GM23248 (cell line): ENCODE data around the gene FRY. TPM values are rescaled to one million over a fixed set of nuclear protein-coding genes. Genes with fewer than 3 reads are reported as not detected.
A peak's percentile ranks its signal among the peaks of the same experiment; 100 is the strongest.

Experiments
- DNase-seq: peaks from one replicate; pipeline ENCODE4 v3.0.0-alpha.2; 2015
- H2AFZ ChIP-seq: fragments of 200-600 bp; sonication (generic); 2 replicates; pipeline ENCODE4 v1.6.1; 2016; ENCODE audit warnings: antibody characterized with exemption
- H3F3A ChIP-seq: fragments of 200-600 bp; sonication (generic); 2 replicates; pipeline ENCODE4 v1.6.1; 2016; ENCODE audit warnings: mild to moderate bottlenecking, antibody characterized with exemption, mixed run types; ENCODE audit not compliant: insufficient read depth
- H3K27ac ChIP-seq: fragments of 200-600 bp; sonication (generic); 2 replicates; pipeline ENCODE4 v1.5.1; 2016; ENCODE audit warnings: mild to moderate bottlenecking
- H3K27me3 ChIP-seq: fragments of 200-600 bp; sonication (generic); replicated peaks from 2 replicates; pipeline ENCODE4 v1.6.1; 2016; ENCODE audit warnings: mild to moderate bottlenecking; ENCODE audit not compliant: insufficient read depth
- H3K36me3 ChIP-seq: fragments of 200-600 bp; sonication (generic); 2 replicates; pipeline ENCODE4 v1.6.1; 2016; ENCODE audit warnings: low read depth, mild to moderate bottlenecking
- H3K4me1 ChIP-seq: fragments of 200-600 bp; sonication (generic); 2 replicates; pipeline ENCODE4 v1.6.1; 2016; ENCODE audit warnings: mild to moderate bottlenecking; ENCODE audit not compliant: insufficient read depth
- H3K4me2 ChIP-seq: fragments of 200-600 bp; sonication (generic); one replicate; pipeline ENCODE4 v1.6.1; 2016; ENCODE audit warnings: mild to moderate bottlenecking; ENCODE audit not compliant: unreplicated experiment
- H3K4me3 ChIP-seq: fragments of 200-600 bp; sonication (generic); 2 replicates; pipeline ENCODE4 v1.5.1; 2016; ENCODE audit warnings: mild to moderate bottlenecking
- H3K79me2 ChIP-seq: fragments of 200-600 bp; sonication (generic); 2 replicates; pipeline ENCODE4 v1.6.1; 2016; ENCODE audit warnings: mild to moderate bottlenecking; ENCODE audit not compliant: insufficient read depth
- H3K9ac ChIP-seq: fragments of 200-600 bp; sonication (generic); 2 replicates; pipeline ENCODE4 v1.6.1; 2016; ENCODE audit warnings: mild to moderate bottlenecking
- H3K9me2 ChIP-seq: fragments of 200-600 bp; sonication (generic); 2 replicates; pipeline ENCODE4 v1.6.1; 2016; ENCODE audit warnings: mixed run types, mild to moderate bottlenecking, moderate library complexity; ENCODE audit not compliant: insufficient read depth
- H3K9me3 ChIP-seq: fragments of 200-600 bp; sonication (generic); one replicate; pipeline ENCODE4 v1.6.1; 2017; ENCODE audit warnings: low read depth
- H4K20me1 ChIP-seq: fragments of 200-600 bp; sonication (generic); 2 replicates; pipeline ENCODE4 v1.6.0; 2016; ENCODE audit not compliant: insufficient read depth
- EZH2 ChIP-seq: fragments of 200-600 bp; sonication (generic); IDR thresholded peaks from 2 replicates; pipeline ENCODE4 v1.6.1; 2018; ENCODE audit warnings: antibody characterized with exemption, mild to moderate bottlenecking; ENCODE audit not compliant: insufficient read depth, poor library complexity, severe bottlenecking
- EZH2phosphoT487 ChIP-seq: fragments of 200-600 bp; sonication (generic); IDR thresholded peaks from 2 replicates; pipeline ENCODE4 v1.6.1; 2018; ENCODE audit warnings: antibody characterized with exemption, moderate library complexity, mild to moderate bottlenecking, low read depth; ENCODE audit not compliant: insufficient read depth
- WGBS, 2 experiments: methylation state at CpG; one replicate each; pipeline ENCODE4 v1.1.6; 2015 to 2017; ENCODE audit warnings: low lambda C conversion rate in 2 of 2, low coverage in 1 of 2; ENCODE audit errors: missing lambda C conversion rate in 2 of 2; 5-methylcytosine and 5-hydroxymethylcytosine counted together
- in situ Hi-C: fragments of 300-500 bp; cut with MboI; formaldehyde crosslinking; loops from 2 replicates; pipeline ENCODE4 v1.15.0; 2020
- polyA plus RNA-seq: library from polyadenylated mRNA; unstranded; fragments of >200 nt; fragmentation: Nextera tagmentation; extraction: Ambion mirVana; gene quantifications from 2 replicates; pipeline ENCODE4 v1.2.1, GENCODE V29; 2016
- total RNA-seq: library from RNA; depleted of rRNA; stranded (reverse); fragments of >200 nt; shearing (Covaris generic); gene quantifications from 2 replicates; pipeline ENCODE4 v1.2.3, GENCODE V29; 2014

FRY gene
- total and polyA plus RNA-seq, 2 experiments from 2014 or later = 2.2 to 4.3 TPM

DNA sequence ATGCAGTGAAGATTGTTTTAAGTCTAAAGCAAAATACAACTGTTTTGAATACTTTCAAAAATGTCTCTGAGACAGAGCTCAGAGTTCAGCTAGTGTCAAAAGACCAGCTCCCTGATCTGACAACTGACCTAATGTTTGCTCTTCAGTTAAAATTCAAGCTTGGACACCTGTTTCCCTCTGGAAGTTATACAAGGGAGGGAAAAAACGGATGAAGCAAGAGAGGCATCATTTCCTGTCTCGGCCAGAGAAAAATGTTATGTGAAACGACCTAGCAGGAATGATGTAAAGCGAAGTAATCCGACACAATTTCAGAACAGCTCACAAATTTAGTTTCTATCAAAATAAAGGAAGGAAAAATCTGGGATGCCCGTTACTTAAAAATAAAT, 224.1 kb downstream of the FRY start:
- no peaks in the 10 kb centered on the region for H3F3A ChIP-seq
- H3K9me3 ChIP-seq = no peaks in the 10 kb centered on the region
- in situ Hi-C loops = no loop called here
- H3K27me3 ChIP-seq = no peaks in the 10 kb centered on the region
- H3K4me3 ChIP-seq = no peak overlapping the region
- H2AFZ ChIP-seq = no peak overlapping the region
- H3K9me2 ChIP-seq = no peaks in the 10 kb centered on the region
- H3K27ac ChIP-seq = no peak overlapping the region
- no peak overlapping the region for H3K4me2 ChIP-seq
- no peaks in the 10 kb centered on the region for H3K79me2 ChIP-seq
- H3K36me3 ChIP-seq = no peaks in the 10 kb centered on the region
- H3K4me1 ChIP-seq = no peaks in the 10 kb centered on the region
- H3K9ac ChIP-seq = no peak overlapping the region
- 88 to 90% methylated on average over 6 of the region's 6 CpGs for WGBS, 2 experiments
- H4K20me1 ChIP-seq = no peaks in the 10 kb centered on the region
- TF ChIP-seq EZH2 (no peak), EZH2phosphoT487 (no peak)
- no peak for DNase-seq

DNA sequence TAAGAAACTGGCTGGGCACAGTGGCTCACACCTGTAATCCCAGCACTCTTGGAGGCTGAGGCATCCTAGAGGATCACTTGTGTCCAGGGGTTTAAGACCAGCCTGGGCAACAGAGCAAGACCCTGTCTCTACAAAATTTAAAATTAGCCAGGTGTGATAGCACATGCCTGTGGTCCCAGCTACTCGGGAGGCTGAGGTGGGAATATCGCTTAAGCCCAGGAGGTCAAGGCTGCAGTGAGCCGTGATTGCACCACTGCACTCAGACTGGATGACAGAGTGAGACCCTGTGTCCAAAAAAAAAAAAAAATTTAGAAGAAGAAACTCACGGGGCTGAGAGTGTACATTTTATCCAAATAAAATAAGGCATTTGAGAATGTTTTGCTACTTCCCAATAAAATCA, 224.7 kb downstream of the FRY start:
- Histone ChIP-seq H2AFZ (no peak overlapping the region), H3K9me3 (no peaks in the 10 kb centered on the region), H3K4me3 (no peak overlapping the region), H3K9ac (no peak overlapping the region), H3K9me2 (no peaks in the 10 kb centered on the region), H3K4me1 (0 out of 2 replicates have a peak, but pooled peaks cover 2% of the 10 kb centered on the region), H3K27me3 (no peaks in the 10 kb centered on the region), H3K79me2 (no peaks in the 10 kb centered on the region), H4K20me1 (no peaks in the 10 kb centered on the region), H3F3A (0 out of 2 replicates have a peak, but pooled peaks cover 4% of the 10 kb centered on the region), H3K4me2 (no peak overlapping the region), H3K36me3 (no peaks in the 10 kb centered on the region), H3K27ac (no peak overlapping the region)
- no peak for DNase-seq
- in situ Hi-C loops = no loop called here
- WGBS, 2 experiments = 82 to 83% methylated on average over 4 of the region's 4 CpGs
- TF ChIP-seq EZH2 = no peak
- no peak for TF ChIP-seq EZH2phosphoT487

DNA sequence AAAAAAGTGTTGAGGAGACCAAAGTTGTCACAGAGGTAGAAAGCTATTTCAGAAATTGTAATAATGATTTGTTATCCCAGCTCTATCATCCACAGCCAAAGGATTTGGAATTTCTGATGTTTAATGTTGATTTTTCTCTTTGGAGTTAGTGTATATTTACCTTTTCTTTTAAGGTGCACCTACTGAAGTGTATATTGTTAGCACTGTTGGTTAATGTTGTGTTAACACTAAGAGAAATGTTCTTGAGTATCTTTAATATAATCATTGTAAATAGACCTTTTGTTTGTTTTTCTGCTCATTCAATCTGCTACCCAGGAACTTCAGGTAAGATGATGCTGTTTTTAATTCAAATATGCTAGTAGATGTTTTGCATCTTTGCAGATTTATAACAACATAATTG, 226.1 kb downstream of the FRY start:
- no peaks in the 10 kb centered on the region for H3K9me2 ChIP-seq
- H3K4me2 ChIP-seq = no peak overlapping the region
- no peaks in the 10 kb centered on the region for H3K79me2 ChIP-seq
- no peaks in the 10 kb centered on the region for H3K36me3 ChIP-seq
- no peak for DNase-seq
- H2AFZ ChIP-seq = no peak overlapping the region
- H3K9me3 ChIP-seq = no peaks in the 10 kb centered on the region
- H4K20me1 ChIP-seq = no peaks in the 10 kb centered on the region
- peaks cover 9% of the 10 kb centered on the region for H3F3A ChIP-seq
- in situ Hi-C loops = no loop called here
- no peak overlapping the region for H3K4me3 ChIP-seq
- H3K27ac ChIP-seq = no peak overlapping the region
- no peak for TF ChIP-seq EZH2
- TF ChIP-seq EZH2phosphoT487 = no peak
- H3K27me3 ChIP-seq = no peaks in the 10 kb centered on the region
- peaks cover 11% of the 10 kb centered on the region; the same call in 1 of the 2 replicates for H3K4me1 ChIP-seq
- H3K9ac ChIP-seq = no peak overlapping the region

DNA sequence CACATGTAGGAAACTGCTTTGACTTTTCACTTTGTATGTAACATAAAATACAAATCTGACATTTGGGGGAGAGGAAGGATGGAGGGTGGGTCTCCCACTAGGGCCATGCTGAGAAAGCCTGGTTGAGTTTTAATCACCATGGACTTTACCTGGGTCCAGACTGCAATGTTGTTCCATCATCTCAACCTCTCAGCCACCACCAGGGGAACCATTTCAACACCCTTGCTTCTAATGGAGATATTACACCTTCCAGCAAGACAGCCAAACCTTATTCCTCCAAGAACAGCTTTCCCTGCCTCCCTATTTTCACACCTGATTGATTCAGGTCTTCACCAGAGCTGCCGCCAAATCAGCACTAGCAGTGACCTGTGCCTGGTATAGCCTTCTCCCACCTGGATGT, 227.5 kb downstream of the FRY start:
- Histone ChIP-seq H3K9me2 (no peaks in the 10 kb centered on the region), H3F3A (peaks cover 9% of the 10 kb centered on the region), H3K27ac (no peak overlapping the region), H3K4me1 (peaks cover 11% of the 10 kb centered on the region; the same call in 1 of the 2 replicates), H3K9ac (no peak overlapping the region), H3K4me3 (no peak overlapping the region), H3K79me2 (no peaks in the 10 kb centered on the region), H3K27me3 (no peaks in the 10 kb centered on the region), H3K36me3 (no peaks in the 10 kb centered on the region), H3K9me3 (no peaks in the 10 kb centered on the region), H2AFZ (no peak overlapping the region), H3K4me2 (no peak overlapping the region), H4K20me1 (no peaks in the 10 kb centered on the region)
- 100% methylated on average over 1 of the region's 1 CpG for WGBS, 2 experiments
- no peak for TF ChIP-seq EZH2
- no peak for TF ChIP-seq EZH2phosphoT487
- in situ Hi-C loops = no loop called here
- DNase-seq = no peak

DNA sequence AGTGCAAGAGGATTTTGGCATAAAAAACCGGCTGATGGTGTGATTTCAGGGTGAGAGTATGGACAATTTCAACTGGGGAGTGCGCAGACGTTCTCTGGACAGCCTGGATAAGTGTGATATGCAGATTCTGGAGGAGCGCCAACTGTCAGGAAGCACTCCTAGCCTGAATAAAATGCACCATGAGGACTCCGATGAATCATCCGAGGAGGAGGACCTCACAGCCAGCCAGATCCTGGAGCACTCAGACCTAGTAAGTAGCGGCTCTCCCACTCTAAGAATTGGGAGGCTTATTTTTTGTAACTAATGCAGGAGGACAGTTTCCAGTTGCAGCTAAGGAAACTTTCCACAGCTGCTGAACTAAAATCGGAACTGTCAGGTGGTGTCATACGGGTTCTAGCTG, 230.0 kb downstream of the FRY start:
- Histone ChIP-seq H3K36me3 (no peaks in the 10 kb centered on the region), H3K4me2 (no peak overlapping the region), H3K27me3 (no peaks in the 10 kb centered on the region), H3K4me1 (peaks cover 11% of the 10 kb centered on the region; the same call in 1 of the 2 replicates), H2AFZ (peak overlapping the region; percentile 15; the same call in 1 of the 2 replicates), H3K4me3 (no peak overlapping the region), H3F3A (peaks cover 9% of the 10 kb centered on the region), H3K27ac (peak overlapping the region; percentile 3), H3K9me3 (no peaks in the 10 kb centered on the region), H4K20me1 (no peaks in the 10 kb centered on the region), H3K9me2 (no peaks in the 10 kb centered on the region), H3K9ac (no peak overlapping the region), H3K79me2 (no peaks in the 10 kb centered on the region)
- peak; percentile 88 for DNase-seq
- in situ Hi-C loops = no loop called here
- TF ChIP-seq EZH2 (no peak), EZH2phosphoT487 (no peak)
- WGBS, 2 experiments = 18 to 21% methylated on average over 9 of the region's 9 CpGs
